BJ (cell line): ENCODE results near the gene WNT5A. TPM values are rescaled to one million over a fixed set of nuclear protein-coding genes. Genes with fewer than 3 reads are reported as not detected.

Experiments used
- CTCF ChIA-PET: fragments of 350-600 bp; formaldehyde crosslinking; extraction: SDS; loops from one replicate; lab custom pipeline; 2021; ENCODE audit warnings: antibody characterized with exemption, inconsistent platforms; lab: Yijun Ruan, JAX
- POLR2A ChIA-PET: fragments of 300-600 bp; sonication (Branson Sonifier 250); formaldehyde crosslinking; extraction: SDS; loops from one replicate; lab custom pipeline; 2021; ENCODE audit warnings: antibody characterized with exemption; lab: Charles Lee
- DNase-seq: peaks from one replicate; pipeline ENCODE4 v3.0.0-alpha.2; 2011; ENCODE audit warnings: low read depth
- H3K27me3 ChIP-seq: 2 replicates; pipeline ENCODE4 v1.6.0; 2011; ENCODE audit warnings: low read length; ENCODE audit not compliant: control insufficient read depth, insufficient read depth
- H3K36me3 ChIP-seq: 2 replicates; pipeline ENCODE4 v1.5.1; 2011; ENCODE audit warnings: low read length; ENCODE audit not compliant: control insufficient read depth, insufficient read depth
- H3K4me3 ChIP-seq: 2 replicates; pipeline ENCODE4 v1.5.1; 2011; ENCODE audit warnings: low read depth, mild to moderate bottlenecking, control low read depth, low read length
- polyA plus RNA-seq: library from polyadenylated mRNA; depleted of rRNA; stranded (reverse); fragments of >200 nt; gene quantifications from 2 replicates; pipeline ENCODE4 v1.2.3, GENCODE V29; 2011
- TF ChIP-seq, protein P1 (sequence below): IDR thresholded peaks from 2 replicates; pipeline ENCODE4 v1.5.1; 2011; ENCODE audit warnings: low read depth, mild to moderate bottlenecking, control low read depth, inconsistent platforms, low read length, moderate library complexity; ENCODE audit not compliant: insufficient read depth

Gene WNT5A
- polyA plus RNA-seq, 1 experiment = 627 TPM

DNA sequence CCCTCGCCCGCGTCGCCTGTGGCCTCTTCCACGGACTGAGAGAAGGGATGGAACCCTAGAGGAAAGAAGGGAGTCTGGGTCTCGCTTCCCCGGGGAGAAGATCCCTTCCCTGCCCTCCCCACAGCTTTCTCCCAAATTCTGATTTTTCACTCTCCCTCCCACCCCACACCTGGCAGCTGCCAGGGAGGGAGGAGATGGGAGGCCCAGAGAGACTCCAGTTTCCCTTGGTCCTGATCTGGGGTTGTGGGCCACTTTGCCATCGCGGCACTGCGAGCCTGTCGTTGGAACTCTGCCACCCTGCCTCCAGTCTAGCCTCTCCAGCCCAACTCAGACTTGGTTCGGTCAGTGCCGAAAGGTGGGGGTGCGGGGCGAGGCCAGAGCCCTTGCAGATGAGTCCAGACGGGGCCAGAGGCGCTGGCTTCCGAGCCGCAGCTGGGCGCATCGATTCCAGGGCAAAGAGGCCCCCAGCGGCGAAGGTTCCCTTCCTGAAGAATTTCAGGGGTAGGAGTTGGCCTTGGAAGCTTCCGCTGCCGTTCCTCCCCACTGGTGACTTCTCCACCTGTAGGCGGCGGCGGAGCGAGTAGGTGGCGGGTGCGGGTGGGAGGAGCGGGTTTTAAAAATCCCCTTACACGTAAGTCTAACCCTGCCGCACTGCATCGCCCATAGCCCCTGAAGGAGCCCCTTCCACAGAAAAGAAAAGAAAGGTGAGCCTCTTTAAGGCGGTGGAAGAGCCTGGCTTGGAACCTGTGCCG is 5.2 kb downstream of the WNT5A start:
- peak overlapping the region; percentile 68 for H3K4me3 ChIP-seq
- H3K36me3 ChIP-seq = peaks cover 10% of the 10 kb centered on the region
- TF ChIP-seq, protein P1, sequence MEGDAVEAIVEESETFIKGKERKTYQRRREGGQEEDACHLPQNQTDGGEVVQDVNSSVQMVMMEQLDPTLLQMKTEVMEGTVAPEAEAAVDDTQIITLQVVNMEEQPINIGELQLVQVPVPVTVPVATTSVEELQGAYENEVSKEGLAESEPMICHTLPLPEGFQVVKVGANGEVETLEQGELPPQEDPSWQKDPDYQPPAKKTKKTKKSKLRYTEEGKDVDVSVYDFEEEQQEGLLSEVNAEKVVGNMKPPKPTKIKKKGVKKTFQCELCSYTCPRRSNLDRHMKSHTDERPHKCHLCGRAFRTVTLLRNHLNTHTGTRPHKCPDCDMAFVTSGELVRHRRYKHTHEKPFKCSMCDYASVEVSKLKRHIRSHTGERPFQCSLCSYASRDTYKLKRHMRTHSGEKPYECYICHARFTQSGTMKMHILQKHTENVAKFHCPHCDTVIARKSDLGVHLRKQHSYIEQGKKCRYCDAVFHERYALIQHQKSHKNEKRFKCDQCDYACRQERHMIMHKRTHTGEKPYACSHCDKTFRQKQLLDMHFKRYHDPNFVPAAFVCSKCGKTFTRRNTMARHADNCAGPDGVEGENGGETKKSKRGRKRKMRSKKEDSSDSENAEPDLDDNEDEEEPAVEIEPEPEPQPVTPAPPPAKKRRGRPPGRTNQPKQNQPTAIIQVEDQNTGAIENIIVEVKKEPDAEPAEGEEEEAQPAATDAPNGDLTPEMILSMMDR = peak; percentile 47
- DNase-seq = no peak
- CTCF ChIA-PET = interaction anchor here (0.6 to 4.3 kb wide), 8 partner anchors 9 to 498 kb away, joined by 3 to 36 read pairs (median 4); no protein-coding TSS in a partner anchor
- POLR2A ChIA-PET = interaction anchor here (0.5 to 2.8 kb wide), 8 partner anchors 73 to 760 kb away, joined by 3 to 20 read pairs (median 3); no protein-coding TSS in a partner anchor
- H3K27me3 ChIP-seq = no peaks in the 10 kb centered on the region

DNA sequence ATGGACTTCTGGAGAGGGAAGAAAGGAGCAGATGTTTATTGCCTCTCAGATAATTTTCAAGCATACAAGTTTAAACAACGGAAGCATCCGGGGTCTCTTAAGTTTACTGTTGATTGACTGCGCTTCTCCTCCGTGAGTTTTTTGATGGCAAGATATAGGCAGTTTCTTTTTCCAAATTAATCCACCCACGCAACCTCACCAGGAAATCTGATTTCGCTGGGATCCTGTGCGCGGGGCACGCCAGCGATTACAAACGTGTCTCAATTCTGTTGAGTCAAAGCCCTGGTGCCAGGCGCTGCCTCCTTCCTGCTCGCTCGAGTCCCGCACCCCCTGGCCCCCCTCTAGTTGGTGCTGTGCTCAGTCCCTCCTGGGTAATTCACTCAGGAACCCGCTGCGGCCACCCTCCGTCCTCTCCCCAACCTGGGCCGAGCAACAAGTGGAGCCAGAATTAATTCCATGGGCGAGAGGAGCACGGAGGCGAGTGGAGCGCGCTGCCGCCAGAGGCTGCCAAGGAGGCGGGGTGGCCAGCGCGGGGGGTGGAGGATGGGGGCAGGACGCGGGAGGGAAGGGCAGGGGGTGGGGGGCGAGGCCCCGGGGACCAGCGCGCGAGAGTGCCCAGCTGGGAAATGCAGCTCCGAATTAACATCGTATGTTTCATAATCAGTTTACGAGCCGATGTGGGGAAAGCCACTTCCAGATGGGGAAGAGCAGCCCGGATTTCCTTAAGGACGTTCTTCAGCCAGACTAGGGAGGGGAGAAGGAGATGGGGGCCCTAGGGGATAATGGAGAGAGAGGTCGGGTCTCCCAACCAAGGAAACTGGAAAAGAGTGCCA is 6.0 kb downstream of the WNT5A start:
- TF ChIP-seq, protein P1 = peak; percentile 11; the same call in 1 of the 2 replicates
- Histone ChIP-seq H3K4me3 (peak overlapping the region; percentile 68), H3K27me3 (no peaks in the 10 kb centered on the region), H3K36me3 (peaks cover 12% of the 10 kb centered on the region)
- ChIA-PET CTCF (interaction anchor here (0.7 to 4.3 kb wide), 7 partner anchors 9 to 315 kb away, joined by 3 to 36 read pairs (median 3); no protein-coding TSS in a partner anchor), POLR2A (interaction anchor here (0.5 to 2.8 kb wide), 6 partner anchors 74 to 622 kb away, joined by 3 to 20 read pairs (median 3); no protein-coding TSS in a partner anchor)
- DNase-seq = peak; percentile 71

DNA sequence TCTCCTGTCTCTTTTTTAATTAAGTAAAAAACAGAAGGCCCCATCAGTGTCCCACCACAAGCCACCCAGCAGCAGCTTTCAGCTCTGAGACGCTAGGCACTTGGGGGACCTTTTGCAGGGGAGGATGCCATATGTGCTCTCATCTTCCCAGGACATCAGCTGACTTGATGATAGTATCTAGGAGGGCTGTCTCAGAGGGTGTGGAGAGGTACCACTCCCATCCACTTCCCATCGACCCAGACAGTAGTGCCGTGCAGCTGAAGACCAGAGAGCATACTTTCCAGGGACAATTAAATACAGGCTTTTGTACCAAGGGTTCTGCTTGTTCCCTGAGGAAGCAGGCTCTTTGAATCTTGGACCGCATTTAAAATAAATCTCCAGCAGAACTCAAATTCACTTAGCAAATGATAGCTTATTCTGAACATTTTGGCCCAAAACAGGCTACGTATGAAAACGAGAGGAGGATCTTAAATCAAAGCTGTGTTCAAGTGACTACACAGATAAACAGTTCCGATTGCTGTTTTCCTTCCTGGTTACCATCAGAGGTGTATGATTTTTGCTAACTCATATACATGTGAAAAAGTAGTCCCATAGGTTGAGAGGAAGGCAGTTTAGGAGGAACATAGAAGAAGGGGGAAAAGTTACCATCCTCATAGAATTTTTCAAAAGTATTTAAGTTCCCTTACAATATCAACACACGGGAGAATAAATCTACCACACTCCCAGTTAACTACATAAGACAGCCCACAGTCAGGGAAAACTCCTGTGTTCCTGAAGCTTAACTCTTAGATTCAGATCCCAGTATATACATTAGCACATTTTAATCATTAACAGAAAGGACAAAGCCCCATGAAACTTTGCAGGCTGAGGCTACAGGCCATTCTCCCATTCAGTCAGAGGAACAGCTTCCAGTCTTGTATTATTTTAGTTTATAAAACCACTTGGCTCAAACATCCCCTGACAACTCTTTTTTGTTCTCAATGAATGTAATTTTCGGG is 9.5 kb downstream of the WNT5A start:
- TF ChIP-seq, protein P1 = no peak
- CTCF ChIA-PET = interaction anchor here (0.9 to 1.1 kb wide), 2 partner anchors 297 to 308 kb away, joined by 3 read pairs; no protein-coding TSS in a partner anchor
- POLR2A ChIA-PET = interaction anchor here (0.6 to 1.0 kb wide), 8 partner anchors 8 to 1049 kb away, joined by 3 to 4 read pairs (median 3); no protein-coding TSS in a partner anchor
- peaks cover 20% of the 10 kb centered on the region for H3K36me3 ChIP-seq
- peak overlapping the region; percentile 68 for H3K4me3 ChIP-seq
- H3K27me3 ChIP-seq = no peaks in the 10 kb centered on the region
- DNase-seq = no peak

DNA sequence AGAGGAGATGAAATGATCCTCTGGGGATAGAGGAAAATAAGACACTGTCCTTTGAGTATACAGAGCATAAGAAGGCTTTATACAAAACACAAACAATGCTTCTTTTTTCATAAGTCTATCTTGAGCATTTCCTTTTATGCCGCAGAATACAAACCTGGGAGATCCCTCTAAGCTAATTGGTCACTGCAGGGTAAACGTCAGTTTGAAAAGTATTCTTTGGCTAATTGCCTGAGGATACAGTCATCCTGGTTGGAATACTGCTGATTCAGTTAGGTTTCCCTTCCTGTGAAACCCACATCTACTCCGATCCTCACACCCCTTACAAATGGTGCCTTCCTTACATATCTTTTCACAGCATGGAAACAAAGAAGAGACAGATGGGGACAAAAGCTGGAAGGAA is 10.6 kb downstream of the WNT5A start:
- POLR2A ChIA-PET = interaction anchor here (0.6 to 1.4 kb wide), 6 partner anchors 284 to 616 kb away, joined by 3 read pairs; no protein-coding TSS in a partner anchor
- peaks cover 26% of the 10 kb centered on the region for H3K36me3 ChIP-seq
- TF ChIP-seq, protein P1 = no peak
- peak; percentile 66 for DNase-seq
- H3K27me3 ChIP-seq = no peaks in the 10 kb centered on the region
- CTCF ChIA-PET = interaction anchor here (0.8 to 1.5 kb wide), 3 partner anchors 92 to 600 kb away, joined by 3 to 4 read pairs (median 3); no protein-coding TSS in a partner anchor
- H3K4me3 ChIP-seq = peak overlapping the region; percentile 68
